Brain pericyte (primary cell): ENCODE results near the gene ST6GAL1.

Source experiments
- DNase-seq: peaks from one replicate; pipeline ENCODE4 v3.0.0-alpha.2; 2012; ENCODE audit warnings: low read depth, low spot score

ST6GAL1 gene

GRCh38 chr3:186915806-186916796 lies 14.2 kb upstream of the ST6GAL1 start:
- DNase-seq, result no peak

DNA sequence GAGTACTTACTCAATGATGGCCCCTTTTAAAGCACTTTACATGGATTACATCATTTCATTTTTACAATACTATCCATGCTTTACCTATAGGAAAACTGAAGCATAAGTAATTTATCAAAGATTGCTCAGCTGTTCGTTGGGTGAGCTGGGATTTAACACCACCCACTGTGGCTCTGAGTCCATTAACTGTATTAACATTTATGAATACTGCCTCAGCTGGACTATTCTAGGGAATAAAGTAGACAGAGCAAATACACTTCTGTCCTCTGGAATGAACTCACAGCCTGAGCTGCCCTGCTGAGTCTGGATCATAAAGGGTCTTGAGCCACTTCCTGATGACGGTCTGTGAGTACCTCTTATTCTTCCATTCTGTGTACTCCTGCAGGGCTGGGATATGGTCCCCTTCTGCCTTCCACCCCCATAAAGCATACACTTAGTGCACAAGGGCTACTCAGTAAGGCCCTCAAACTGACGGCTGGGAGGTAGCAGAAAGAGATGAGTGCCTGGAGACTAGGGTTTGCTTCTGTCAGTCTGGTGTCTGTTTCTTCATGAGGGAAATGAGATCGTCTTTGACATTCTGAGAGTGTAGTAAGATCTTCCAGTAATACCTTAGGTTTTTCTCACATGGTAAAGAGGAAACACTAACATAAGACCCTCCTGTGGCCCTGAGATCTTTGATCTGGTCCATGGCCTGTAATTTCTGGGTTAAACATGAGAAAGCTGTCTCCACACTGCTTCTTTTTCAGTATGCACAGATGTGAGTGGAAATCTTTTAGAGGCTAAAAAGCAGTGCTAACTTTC lies 12.6 kb upstream of the ST6GAL1 start:
- no peak for DNase-seq

DNA sequence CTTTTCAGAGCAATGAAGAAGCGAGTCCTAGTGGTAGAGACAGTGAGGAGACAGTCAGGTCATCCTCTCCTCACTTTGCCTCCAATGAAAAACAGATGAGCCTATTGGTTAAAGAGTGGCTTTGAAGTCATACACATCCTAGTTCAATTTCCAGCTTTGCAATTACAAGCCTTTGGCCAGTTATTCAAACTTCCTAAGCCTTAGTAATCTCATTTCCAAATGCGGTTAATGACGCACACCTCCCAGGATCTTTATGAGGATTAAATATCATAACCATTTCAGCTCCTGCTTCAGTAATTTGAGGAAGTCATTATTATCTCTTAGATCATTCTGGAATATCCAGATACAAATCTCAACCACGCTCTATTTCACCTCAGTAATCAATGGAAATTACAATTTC lies 10.0 kb upstream of the ST6GAL1 start:
- DNase-seq, result no peak

GRCh38 chr3:186920796-186921195 lies 9.5 kb upstream of the ST6GAL1 start:
- no peak for DNase-seq

DNA sequence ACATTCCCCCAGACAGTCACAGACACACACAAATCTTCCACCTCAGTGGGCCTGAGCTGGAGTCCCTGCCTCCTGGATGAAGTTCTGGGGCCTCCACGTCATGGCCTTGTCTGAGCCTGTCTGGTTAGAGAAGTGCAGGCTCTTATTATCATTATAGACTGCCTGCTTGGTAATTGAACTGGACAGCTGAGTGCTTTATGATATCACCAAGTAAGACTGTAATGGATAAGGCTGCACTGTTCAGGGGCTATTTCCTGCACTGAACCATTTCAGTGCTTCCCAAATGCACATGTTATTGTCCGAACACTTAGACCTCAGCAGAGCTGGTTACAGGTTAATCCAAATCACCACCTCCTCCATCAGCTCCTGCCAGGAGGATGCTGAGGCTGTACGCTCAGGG lies 8.7 kb upstream of the ST6GAL1 start:
- no peak for DNase-seq

- DNase-seq, result no peak
These were observed 8.1 kb upstream of the ST6GAL1 start for GRCh38 chr3:186922224-186922623.

- no peak for DNase-seq
These were observed 7.5 kb upstream of the ST6GAL1 start for GRCh38 chr3:186922790-186923189.

GRCh38 chr3:186923241-186923640 lies 7.1 kb upstream of the ST6GAL1 start:
- no peak for DNase-seq

GRCh38 chr3:186925826-186926225 lies 4.5 kb upstream of the ST6GAL1 start:
- DNase-seq, result no peak

- no peak for DNase-seq
These were observed 1.1 kb upstream of the ST6GAL1 start for GRCh38 chr3:186929186-186929585.

DNA sequence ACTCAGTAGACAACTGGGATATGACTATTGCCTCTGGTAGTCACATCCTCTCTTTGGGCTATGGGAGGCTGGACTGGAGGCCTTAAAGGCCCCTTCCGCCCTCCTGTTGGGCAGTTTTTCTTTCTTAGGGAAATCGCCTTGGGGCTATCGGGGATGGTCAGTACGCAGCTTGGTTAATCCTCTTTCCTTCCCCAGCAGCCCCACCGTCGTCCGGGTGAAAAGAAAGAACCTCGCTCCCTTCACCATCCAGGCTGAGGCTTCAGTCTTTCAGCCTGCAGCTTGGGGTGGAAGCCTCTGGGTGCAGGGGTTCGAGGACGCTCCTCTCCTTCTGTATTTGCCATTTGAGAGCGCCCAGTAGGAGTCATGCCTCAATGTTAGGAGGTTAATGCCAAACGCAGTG lies 641 bp upstream of the ST6GAL1 start:
- no peak for DNase-seq

DNA sequence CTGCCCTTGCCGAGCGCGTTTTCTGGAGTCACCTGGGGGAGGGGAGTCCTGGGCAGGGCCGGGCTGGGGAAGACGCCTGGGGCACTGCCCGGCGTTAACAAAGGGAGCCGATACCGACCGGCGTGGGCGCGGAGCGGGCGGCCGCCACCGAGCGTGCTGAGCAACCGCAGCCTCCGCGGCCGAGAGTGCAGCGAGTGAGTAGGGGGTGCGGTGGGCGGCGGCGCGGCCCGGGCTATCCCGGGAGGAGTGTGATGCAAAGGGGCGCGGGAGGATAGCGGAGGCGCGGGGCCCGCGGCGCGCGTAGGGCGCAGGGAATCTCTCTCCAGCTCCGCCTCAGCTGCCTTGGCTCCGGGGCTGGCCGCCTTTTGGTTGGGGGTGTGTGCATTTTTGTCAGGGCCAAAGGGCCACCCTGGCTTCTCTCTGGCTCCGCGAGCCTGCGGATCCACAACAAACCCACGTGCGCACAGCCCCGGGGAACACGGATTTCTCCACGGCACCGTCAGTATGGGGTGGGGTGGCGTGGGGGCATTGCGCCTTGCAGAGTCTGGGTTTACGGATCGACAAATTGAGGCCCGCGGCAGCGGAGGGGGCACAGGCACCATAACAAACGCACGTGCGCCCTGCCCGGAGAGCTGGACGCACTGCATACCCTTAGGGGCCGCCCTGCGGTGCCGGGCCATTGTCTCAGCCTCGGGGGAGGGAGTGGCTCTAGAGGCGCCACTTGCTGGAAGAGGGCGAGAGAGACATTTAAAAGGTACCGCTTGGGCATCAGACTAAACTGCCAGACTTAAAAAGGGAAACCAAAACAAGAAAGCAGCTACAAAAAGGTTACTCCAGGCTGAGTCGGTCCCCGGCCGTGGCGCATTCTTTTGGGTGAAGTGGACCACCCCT lies 560 bp downstream of the ST6GAL1 start:
- DNase-seq, result no peak

DNA sequence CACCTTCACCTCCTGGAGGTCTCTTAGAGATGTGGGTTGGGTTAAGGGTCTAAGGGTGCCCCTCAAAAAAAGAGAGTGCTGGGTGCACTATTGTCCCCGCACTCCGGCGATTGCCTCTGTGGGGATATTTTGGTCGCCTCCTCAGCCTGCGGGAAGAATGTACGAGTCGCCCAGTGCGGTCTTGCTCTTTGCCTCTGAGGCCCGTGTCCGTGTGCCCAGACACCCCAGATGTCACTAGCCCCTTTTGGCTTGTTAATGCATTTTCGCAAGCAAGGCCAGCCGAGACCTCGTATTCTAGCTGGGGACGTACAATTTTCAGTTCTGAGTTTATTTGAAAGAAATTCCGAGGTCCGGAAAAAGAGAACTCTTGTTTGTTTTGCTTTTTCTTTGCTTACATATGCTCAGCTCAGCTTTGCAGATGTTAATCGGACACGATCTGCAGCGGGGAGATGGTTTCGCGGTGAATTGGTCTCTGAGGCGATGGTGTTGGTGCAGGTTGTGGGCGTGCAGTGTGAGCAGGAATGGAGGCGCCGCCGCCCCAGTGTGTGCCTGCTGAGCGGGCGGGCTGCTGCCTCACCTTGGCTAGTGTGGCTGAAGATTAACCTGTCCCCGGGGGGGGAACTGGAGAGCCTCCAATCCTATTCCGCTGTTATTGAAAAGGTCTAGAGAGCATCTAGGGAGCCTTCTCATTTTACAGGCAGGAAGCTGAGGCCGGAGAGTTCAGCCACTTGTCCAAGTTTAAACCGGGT lies 1.4 kb downstream of the ST6GAL1 start:
- DNase-seq, result no peak

GRCh38 chr3:186932281-186933181 lies 2.2 kb downstream of the ST6GAL1 start:
- no peak for DNase-seq

- no peak for DNase-seq
These were observed 3.5 kb downstream of the ST6GAL1 start for GRCh38 chr3:186933816-186934215.

DNA sequence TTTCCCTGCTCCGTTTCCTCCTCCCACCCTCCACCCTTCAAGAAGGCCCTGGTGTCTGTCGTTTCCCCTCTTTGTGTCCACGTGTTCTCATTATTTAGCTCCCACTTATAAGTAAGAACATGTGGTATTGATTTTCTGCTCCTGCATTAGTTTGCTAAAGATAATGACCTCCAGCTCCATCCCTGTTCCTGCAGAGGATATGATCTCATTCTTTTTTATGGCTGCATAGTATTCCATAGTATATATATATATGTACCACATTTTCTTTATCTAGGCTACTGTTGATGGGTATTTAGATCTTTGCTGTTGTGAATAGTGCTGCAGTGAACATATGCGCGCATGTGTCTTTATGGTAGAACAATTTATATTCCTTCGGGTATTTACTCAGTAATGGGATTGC lies 4.8 kb downstream of the ST6GAL1 start:
- DNase-seq, result no peak

DNA sequence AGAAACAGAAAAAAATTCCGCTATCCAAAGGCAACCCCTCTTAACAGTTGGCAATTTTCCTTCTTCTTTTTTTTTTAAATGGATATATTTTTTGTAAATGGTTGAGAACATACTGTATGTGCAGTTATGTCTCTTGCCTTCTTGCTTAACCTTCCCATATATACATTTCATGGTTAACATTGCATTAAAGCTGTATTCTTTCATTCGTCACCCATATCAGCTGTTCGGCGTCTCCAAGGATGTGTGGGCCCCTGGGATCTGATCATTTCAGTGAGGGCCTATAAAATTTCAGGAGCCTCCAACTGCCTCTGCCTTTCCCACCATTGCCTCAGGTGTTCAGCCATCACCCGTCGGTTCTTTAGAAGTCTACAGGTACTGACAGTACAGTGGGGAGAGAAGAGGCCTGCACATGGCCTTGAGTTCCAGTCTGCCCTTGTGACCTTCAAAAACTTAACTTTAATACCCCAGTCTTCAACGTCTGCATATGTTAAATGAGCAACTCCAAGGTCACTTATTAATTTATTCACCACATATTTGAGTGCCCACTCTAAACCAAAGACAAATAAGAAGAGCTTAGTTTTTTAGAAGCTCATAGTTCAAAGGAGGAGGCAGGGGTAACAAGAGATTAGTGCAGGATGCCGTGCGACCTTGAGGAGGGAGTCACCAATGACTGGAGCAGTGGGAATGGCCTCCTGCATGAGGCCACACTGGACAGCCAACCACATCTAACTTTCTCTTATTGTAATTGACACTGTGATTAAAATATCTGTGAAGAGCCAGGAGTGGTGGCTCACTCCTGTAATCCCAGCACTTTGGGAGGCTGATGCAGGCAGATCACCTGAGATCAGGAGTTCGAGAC lies 6.9 kb downstream of the ST6GAL1 start:
- no peak for DNase-seq

DNA sequence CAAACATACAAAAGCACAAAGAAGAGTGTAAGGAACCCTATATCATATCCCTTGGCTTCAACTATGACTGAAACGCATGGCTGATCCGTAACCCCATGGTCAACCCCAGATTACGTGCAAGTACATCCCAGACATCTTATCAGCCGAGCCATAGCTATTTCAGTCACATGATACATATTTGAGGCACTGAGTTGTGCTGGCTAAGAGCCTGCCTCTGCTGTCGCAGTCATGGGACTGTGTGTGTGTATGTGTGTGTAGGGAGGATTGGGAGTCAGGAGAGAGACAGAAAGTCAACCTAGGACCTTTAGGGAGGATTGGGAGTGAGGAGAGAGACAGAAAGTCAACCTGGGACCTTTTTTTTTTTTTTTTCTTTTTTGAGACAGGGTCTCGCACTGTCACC lies 8.4 kb downstream of the ST6GAL1 start:
- DNase-seq, result no peak

- DNase-seq, result no peak
These were observed 9.2 kb downstream of the ST6GAL1 start for GRCh38 chr3:186939536-186939935.
